ENCODE measurements around the gene KLHL26.
A peak's percentile ranks its signal among the peaks of the same experiment; 100 is the strongest.
"Not testable (repeated sequence)": the region's sequence is repeated elsewhere in the genome, so short reads cannot be mapped to it uniquely, and the experiment has no call there.

KLHL26 gene

DNA sequence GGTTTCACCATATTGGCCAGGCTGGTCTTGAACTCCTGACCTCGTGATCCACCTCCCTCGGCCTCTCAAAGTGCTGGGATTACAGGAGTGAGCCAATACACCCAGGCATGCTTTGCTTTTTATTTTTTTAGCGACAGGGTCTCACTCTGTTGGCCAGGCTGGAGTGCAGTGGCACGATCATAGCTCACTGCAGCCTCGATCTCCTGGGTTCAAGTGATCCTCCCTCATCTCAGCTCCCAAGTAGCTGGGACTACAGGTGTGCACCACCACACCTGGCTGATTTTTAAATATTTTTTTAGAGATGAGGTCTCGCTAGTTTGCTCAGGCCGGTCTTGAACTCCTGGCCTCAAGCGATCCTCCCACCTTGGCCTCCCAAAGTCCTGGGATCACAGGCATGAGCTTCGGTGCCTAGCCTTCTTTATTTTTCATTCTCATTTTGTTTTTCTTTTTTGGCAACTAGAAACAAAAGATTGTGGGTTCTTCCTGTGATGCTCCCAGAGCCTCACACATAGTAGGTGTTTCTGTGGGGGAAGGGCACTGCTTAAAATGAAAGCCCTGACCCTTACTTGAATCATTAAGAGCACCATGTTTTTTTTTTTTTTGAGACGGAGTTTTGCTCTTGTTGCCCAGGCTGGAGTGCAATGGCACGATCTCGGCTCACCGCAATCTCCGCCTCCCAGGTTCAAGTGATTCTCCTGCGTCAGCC lies 36.0 kb upstream of the KLHL26 start:
- DNase-seq (ENCODE audit: low spot score), result not testable (repeated sequence)

- no peak for DNase-seq (ENCODE audit: low spot score)
Observed at GRCh38 chr19:18601875-18602274, 35.0 kb upstream of the KLHL26 start.

- peak; percentile 84 for DNase-seq (ENCODE audit: low spot score)
Observed at GRCh38 chr19:18603255-18603957, 33.4 kb upstream of the KLHL26 start.

GRCh38 chr19:18603958-18604819 lies 32.6 kb upstream of the KLHL26 start:
- no peak for DNase-seq (ENCODE audit: low spot score)

- DNase-seq (ENCODE audit: low spot score), result no peak
Observed at GRCh38 chr19:18604820-18605159, 32.0 kb upstream of the KLHL26 start.

DNA sequence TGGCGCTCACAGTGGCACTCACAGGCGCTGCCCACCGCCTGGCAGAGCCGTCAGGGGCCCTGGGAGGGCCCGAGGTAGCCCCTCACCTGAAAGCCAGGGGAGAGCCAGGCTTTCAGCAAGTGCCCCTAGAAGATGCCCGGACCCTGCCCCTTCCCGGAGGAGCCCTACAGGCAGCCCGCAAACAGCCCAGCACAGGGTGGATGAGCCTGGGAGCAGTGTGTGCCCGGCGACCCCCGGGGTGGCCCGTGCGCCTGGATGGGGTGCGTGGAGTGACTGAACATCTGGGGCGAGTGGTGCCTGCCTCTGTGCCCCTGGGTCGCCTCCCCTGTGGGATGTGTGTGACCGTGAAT lies 31.7 kb upstream of the KLHL26 start:
- DNase-seq (ENCODE audit: low spot score), result no peak

DNA sequence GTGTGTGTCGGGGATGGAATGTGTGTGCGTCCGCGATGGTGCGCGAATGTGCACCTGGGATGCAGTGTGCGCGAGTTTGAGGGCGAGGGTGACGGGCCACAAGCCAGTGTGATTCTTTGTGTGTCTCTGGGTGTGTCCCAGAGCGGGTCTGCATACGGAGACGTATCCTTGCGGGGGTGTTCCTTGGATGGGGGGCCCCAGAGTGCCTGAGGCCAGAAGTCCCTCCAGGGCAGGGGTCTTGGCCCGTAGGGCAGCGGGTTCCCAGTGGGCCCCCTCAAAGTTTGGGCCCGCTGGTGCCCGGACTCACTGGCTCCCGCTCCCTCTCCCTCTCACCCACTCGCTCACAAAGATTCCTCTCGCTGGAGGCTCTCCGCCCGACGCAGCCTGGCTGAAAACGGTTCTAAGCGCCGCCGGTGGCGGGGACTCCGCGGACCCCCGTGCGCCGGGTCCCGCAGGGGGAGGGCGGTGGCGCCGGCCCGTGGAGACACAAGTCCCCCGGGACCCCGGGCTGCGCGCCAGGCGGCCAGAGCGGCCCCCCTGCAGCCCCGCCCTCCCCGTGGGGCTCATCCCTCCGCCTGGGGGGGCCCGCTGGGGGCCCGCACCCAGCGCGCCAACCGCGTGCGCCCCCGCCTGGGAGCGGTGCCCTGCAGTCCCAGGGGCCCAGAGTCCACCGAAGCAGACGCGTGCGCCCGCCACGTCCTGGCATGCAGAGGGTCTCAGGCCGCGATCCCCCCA lies 31.1 kb upstream of the KLHL26 start:
- DNase-seq (ENCODE audit: low spot score), result peak; percentile 66

GRCh38 chr19:18606281-18607225 lies 30.3 kb upstream of the KLHL26 start, which contains the start of gene CRLF1:
CRLF1 (minus strand) TSS chr19:18606799; CDS start chr19:18606656, 143 bp downstream.
- DNase-seq (ENCODE audit: low spot score), result no peak

GRCh38 chr19:18607226-18608101 lies 29.4 kb upstream of the KLHL26 start:
- no peak for DNase-seq (ENCODE audit: low spot score)

DNA sequence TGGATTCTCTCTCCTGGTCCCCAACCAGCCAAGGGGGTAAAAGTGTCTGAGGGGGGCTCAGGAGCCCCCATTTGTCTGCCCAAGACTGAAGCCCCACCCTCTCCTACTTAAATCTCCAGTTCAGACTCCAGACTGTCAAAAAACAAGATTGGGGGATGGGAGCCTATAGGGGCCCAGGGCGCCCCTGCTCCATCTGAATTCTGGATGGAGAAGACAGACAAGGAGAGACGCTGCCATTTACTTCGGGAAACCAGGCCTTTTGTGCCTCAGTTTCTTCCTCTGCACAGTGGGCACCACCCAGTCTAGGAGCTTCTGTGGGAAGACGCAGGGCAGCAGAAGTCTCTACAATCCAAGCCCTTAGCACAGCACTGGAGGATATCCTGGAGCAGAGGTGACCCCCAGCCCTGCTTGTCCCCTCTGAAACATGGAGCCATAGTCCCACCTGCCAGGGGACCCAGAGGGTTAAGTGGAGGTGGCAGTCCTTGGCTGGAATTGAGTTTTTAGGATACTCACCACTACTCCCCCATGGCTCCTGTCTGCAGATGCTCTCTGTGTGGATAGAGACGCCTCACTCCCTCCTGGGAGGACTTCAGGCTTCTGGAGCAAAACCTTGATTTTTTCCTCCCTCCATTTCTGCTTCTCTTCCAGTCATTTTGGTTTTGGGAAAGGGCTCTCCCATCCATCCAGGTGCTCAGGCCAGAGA lies 28.6 kb upstream of the KLHL26 start:
- DNase-seq (ENCODE audit: low spot score), result no peak

DNA sequence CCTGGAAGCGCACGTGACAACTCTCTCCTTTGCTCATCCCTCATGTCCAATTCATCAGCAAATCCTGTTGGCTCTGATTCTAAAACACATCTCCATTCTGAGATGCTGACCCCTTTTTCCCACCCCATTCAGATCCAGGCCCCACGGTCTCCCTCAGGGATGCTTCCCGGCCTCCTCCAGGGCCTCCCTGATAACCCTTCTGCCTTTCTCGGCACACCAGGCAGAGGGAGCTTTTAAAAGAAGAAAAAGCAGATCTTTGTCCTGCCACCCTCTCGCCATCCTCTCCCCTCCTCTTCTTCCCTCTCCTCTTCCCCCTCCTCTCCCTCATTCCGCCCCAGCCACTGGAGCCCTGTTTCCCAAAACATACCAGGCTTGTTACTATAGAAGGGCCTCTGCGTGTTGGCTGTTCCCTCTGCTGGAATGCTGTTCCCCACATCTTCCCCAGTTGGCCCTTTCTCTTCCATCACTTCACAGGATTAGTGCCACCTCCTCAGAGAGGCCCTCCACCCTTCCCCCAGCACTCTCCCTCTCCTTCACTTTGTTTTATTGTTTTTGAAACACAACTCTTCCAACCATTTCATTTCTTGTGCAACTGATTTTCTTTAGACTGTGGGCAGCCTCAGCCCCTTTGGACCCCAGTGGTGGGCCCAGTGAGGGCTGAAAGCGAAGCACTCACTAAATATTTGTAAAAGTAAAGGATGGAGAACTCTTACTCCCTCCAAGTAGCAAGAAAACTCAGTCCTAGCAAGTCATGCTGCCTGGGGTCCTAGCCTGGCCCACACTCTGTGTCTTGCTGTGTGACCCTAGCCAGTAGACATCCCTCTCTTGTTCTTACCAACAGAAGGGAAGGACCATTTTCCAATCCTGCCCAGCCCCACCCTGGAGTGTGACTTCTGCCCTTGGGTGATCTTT lies 27.8 kb upstream of the KLHL26 start:
- no peak for DNase-seq (ENCODE audit: low spot score)

GRCh38 chr19:18609717-18610051 lies 27.1 kb upstream of the KLHL26 start:
- DNase-seq (ENCODE audit: low spot score), result no peak

DNA sequence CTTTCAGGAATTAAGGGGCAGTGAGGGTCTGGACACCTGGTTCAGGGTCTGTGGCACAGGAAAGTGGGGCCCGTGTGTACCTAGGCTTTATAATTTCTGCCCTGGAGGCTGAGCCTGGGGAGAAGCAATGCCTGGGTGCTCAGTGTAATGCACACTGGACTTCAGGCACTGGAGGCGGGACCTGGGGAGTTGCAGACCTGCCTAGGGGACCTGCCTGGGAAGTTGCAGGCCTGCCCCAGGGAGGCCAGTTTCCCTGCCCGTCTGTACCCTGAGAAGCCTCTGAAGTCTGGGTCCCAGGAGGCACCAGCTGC lies 26.6 kb upstream of the KLHL26 start:
- DNase-seq (ENCODE audit: low spot score), result no peak

GRCh38 chr19:18610556-18611326 lies 26.1 kb upstream of the KLHL26 start:
- DNase-seq (ENCODE audit: low spot score), result no peak

DNA sequence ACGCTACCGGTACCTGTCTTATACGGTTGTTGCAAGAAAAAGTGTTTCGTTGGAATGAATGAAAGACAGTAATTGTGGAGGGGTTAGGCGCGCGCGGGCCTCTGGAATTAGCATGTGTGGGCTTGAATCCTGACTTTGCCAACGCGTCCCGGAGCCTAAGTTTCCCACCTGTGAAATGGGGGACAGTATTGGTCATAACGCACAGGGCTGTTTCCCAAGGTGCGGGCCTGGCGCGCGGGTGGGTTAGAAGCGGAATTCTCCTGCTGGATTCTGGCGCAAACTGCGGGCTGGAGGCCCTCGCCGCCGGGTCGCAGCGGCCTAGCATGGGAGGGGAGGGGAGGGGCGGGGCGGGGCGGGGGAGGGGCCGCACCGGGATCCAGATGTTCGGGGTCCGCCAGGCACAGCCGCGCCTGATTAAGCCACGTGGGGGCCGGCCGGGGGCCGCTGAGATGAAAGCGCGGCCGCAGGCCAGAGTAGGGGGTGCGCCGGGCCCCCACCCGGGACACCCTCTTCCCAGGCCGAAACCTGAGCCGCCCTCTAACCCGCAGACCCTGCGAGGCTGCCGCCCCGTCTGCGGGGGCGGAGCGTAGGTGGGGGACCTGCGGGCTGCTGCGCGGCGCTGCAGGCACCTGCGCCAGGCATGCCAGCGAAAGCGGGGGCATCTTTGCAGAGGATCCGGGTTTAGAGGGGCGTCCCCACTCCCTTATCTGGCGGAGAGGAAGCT lies 25.3 kb upstream of the KLHL26 start:
- peak; percentile 77 for DNase-seq (ENCODE audit: low spot score)

GRCh38 chr19:18612051-18612771 lies 24.6 kb upstream of the KLHL26 start:
- no peak for DNase-seq (ENCODE audit: low spot score)

Measured in HuH-7.5 (cell line).